IMR-90 (cell line): Measurements from ENCODE around the gene PTPRU. TPM values are rescaled to one million over a fixed set of nuclear protein-coding genes. Genes with fewer than 3 reads are reported as not detected.

Experiments
- ATAC-seq: fragments of 200-7000 bp; cut with Tn5 transposase; 2 replicates; pipeline ENCODE4 v1.9.1; 2020; ENCODE audit warnings: low read depth, mild to moderate bottlenecking, moderate library complexity
- BruUV-seq: library from RNA; stranded (reverse); fragments of 400-500 nt; replicated peaks from 2 replicates; lab custom pipeline; 2021; lab: Mats Ljungman, UMichigan
- CTCF ChIA-PET: fragments of 300-600 bp; formaldehyde crosslinking; extraction: SDS; loops from one replicate; lab custom pipeline; 2021; ENCODE audit warnings: antibody characterized with exemption; lab: Yijun Ruan, JAX
- POLR2A ChIA-PET: fragments of 300-600 bp; sonication (Branson Sonifier 250); formaldehyde crosslinking; loops from one replicate; lab custom pipeline; 2022; ENCODE audit warnings: antibody characterized with exemption; ENCODE audit not compliant: unreplicated experiment; lab: Charles Lee
- DNase-seq: peaks from one replicate; pipeline ENCODE4 v3.0.0; 2013
- H2AFZ ChIP-seq: replicated peaks from 2 replicates; pipeline ENCODE3; 2013; ENCODE audit warnings: low read length, mild to moderate bottlenecking; ENCODE audit not compliant: poor library complexity
- H2AK5ac ChIP-seq: 2 replicates; pipeline ENCODE4 v1.6.1; 2013; ENCODE audit warnings: low read depth, low read length, inconsistent platforms
- H2AK9ac ChIP-seq: replicated peaks from 2 replicates; pipeline ENCODE3; 2013; ENCODE audit warnings: mild to moderate bottlenecking, low read depth, low read length, moderate library complexity; ENCODE audit not compliant: poor library complexity
- H2BK120ac ChIP-seq: 2 replicates; pipeline ENCODE4 v1.6.1; 2013; ENCODE audit warnings: low read depth, low read length, inconsistent platforms
- H2BK15ac ChIP-seq: 3 replicates; pipeline ENCODE4 v1.6.1; 2013; ENCODE audit warnings: low read depth, low read length, inconsistent platforms
- H2BK20ac ChIP-seq: 2 replicates; pipeline ENCODE4 v1.6.1; 2013; ENCODE audit warnings: low read depth, mild to moderate bottlenecking, inconsistent platforms, low read length, moderate library complexity
- H2BK5ac ChIP-seq: 2 replicates; pipeline ENCODE4 v1.6.1; 2013; ENCODE audit warnings: mild to moderate bottlenecking, low read depth, low read length, inconsistent platforms; ENCODE audit not compliant: poor library complexity, severe bottlenecking
- H3K14ac ChIP-seq: replicated peaks from 2 replicates; pipeline ENCODE4 v1.6.1; 2013; ENCODE audit warnings: low read depth, low read length, inconsistent platforms
- H3K18ac ChIP-seq: 2 replicates; pipeline ENCODE4 v1.6.1; 2013; ENCODE audit warnings: low read depth, low read length, control low read depth
- H3K23ac ChIP-seq: 2 replicates; pipeline ENCODE4 v1.6.1; 2013; ENCODE audit warnings: low read depth, low read length, inconsistent platforms
- H3K27ac ChIP-seq: 2 replicates; pipeline ENCODE4 v1.5.1; 2013; ENCODE audit warnings: mild to moderate bottlenecking, control low read depth, low read length; ENCODE audit not compliant: insufficient read depth
- H3K27me3 ChIP-seq: 2 replicates; pipeline ENCODE4 v1.6.1; 2013; ENCODE audit warnings: low read length; ENCODE audit not compliant: control insufficient read depth, insufficient read depth
- H3K36me3 ChIP-seq: 2 replicates; pipeline ENCODE4 v1.6.1; 2013; ENCODE audit warnings: low read length, mixed read lengths; ENCODE audit not compliant: control insufficient read depth, insufficient read depth
- H3K4ac ChIP-seq: 2 replicates; pipeline ENCODE4 v1.6.1; 2013; ENCODE audit warnings: low read depth, low read length, inconsistent platforms
- H3K4me1 ChIP-seq: 2 replicates; pipeline ENCODE4 v1.6.1; 2013; ENCODE audit warnings: low read length, mixed read lengths; ENCODE audit not compliant: control insufficient read depth, insufficient read depth
- H3K4me2 ChIP-seq: 2 replicates; pipeline ENCODE4 v1.6.1; 2013; ENCODE audit warnings: low read depth, mild to moderate bottlenecking, control low read depth, low read length, moderate library complexity
- H3K4me3 ChIP-seq: 2 replicates; pipeline ENCODE4 v1.5.1; 2013; ENCODE audit warnings: low read depth, mild to moderate bottlenecking, control low read depth, low read length, moderate library complexity; ENCODE audit not compliant: insufficient read depth
- H3K56ac ChIP-seq: 2 replicates; pipeline ENCODE4 v1.6.1; 2013; ENCODE audit warnings: low read length, inconsistent platforms; ENCODE audit not compliant: insufficient read depth; ENCODE audit errors: extremely low read depth
- H3K79me1 ChIP-seq, 2 experiments: 2 replicates each; pipeline ENCODE4 v1.6.1; 2013; ENCODE audit warnings: low read length in 2 of 2, inconsistent platforms in 1 of 2, low read depth in 1 of 2
- H3K9ac ChIP-seq: 2 replicates; pipeline ENCODE4 v1.6.1; 2013; ENCODE audit warnings: low read depth, low read length, control low read depth
- H3K9me1 ChIP-seq: 2 replicates; pipeline ENCODE4 v1.6.1; 2013; ENCODE audit warnings: low read length, inconsistent platforms; ENCODE audit not compliant: insufficient read depth
- H3K9me3 ChIP-seq: 2 replicates; pipeline ENCODE4 v1.6.1; 2013; ENCODE audit warnings: low read length; ENCODE audit not compliant: control insufficient read depth, insufficient read depth
- H4K20me1 ChIP-seq: 2 replicates; pipeline ENCODE4 v1.6.1; 2013; ENCODE audit warnings: low read length, inconsistent platforms; ENCODE audit not compliant: insufficient read depth
- H4K5ac ChIP-seq: 2 replicates; pipeline ENCODE4 v1.6.1; 2013; ENCODE audit warnings: mild to moderate bottlenecking, low read depth, low read length, control low read depth
- H4K8ac ChIP-seq, 2 experiments: 2 replicates each; pipeline ENCODE4 v1.6.1; 2013; ENCODE audit warnings: low read depth in 2 of 2, low read length in 2 of 2, control low read depth in 1 of 2, inconsistent platforms in 1 of 2
- H4K91ac ChIP-seq: 2 replicates; pipeline ENCODE4 v1.6.1; 2013; ENCODE audit warnings: low read depth, low read length, inconsistent platforms; ENCODE audit not compliant: insufficient read depth
- CEBPB ChIP-seq: IDR thresholded peaks from 2 replicates; pipeline ENCODE4 v1.6.1; 2012; ENCODE audit warnings: low read depth, low read length, improper control_type of control experiment
- NFE2L2 ChIP-seq: fragments of 150-350 bp; IDR thresholded peaks from 2 replicates; pipeline ENCODE4 v1.6.1; 2016; ENCODE audit warnings: low read depth, mild to moderate bottlenecking, low read length
- RCOR1 ChIP-seq: IDR thresholded peaks from 2 replicates; pipeline ENCODE4 v1.6.1; 2012; ENCODE audit warnings: mild to moderate bottlenecking, low read length, improper control_type of control experiment; ENCODE audit not compliant: insufficient replicate concordance
- WGBS, 2 experiments: methylation state at CpG; one replicate each; pipeline versions ENCODE4 v1.1.5 to v1.1.7; 2013; ENCODE audit warnings: missing lambda C conversion rate in 2 of 2; ENCODE audit not compliant: insufficient read length in 1 of 2; ENCODE audit errors: extremely low coverage in 2 of 2; 5-methylcytosine and 5-hydroxymethylcytosine counted together
- dilution Hi-C: fragments of 300-500 bp; cut with HindIII; formaldehyde crosslinking; loops from one replicate; pipeline ENCODE4 v1.14.3; 2018; ENCODE audit warnings: low sequenced_read_pairs; ENCODE audit not compliant: unreplicated experiment
- in situ Hi-C: fragments of 300-500 bp; cut with MboI; formaldehyde crosslinking; loops from 3 replicates; pipeline ENCODE4 v1.14.3; 2019; ENCODE audit warnings: low sequenced_read_pairs, inconsistent platforms, mixed read lengths
- intact Hi-C: fragments of 100-400 bp; cut with micrococcal nuclease; formaldehyde crosslinking; loops from 2 replicates; pipeline ENCODE4 v1.10.0; 2022
- polyA plus RNA-seq, 3 experiments: library from polyadenylated mRNA; depleted of rRNA; stranded (reverse); fragments of >200 nt; gene quantifications; 2 replicates each; pipeline ENCODE4 v1.2.3, GENCODE V29; 2012; ENCODE audit warnings: low replicate concordance in 1 of 3
- total RNA-seq: library from RNA; depleted of rRNA; stranded (reverse); fragments of >200 nt; gene quantifications from 2 replicates; pipeline ENCODE4 v1.2.3, GENCODE V29; 2012

PTPRU gene
- total and polyA plus RNA-seq, 2 of the 4 experiments (the other 2 are of a cell fraction) = 7.0 to 10.7 TPM

DNA sequence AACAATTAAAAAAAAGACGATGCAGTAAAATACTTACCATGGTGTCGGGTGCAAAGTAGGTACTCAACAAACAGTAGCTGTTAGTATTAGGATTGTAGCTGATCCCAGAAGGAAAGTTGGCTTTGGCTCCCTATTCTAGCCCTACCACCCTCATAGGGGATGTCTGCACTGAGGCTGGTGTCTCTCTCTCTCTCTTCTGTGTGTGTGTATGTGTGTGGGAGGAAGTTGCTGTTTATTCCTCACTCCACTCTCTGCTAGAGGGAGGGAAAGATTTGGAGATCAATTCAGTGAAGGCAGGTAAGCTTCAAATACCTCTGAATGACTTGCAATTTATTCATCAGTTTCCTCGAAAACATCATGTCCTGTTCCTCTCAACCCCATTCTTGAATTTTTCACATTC is 124.4 kb downstream of the PTPRU start:
- Histone ChIP-seq H3K27ac (no peak overlapping the region), H2AK9ac (no peak overlapping the region), H2BK120ac (no peak overlapping the region), H3K4ac (no peak overlapping the region), H3K56ac (no peak overlapping the region), H3K18ac (no peak overlapping the region), H2AK5ac (no peak overlapping the region), H3K79me1 (no peaks in the 10 kb centered on the region), H3K4me2 (no peak overlapping the region), H3K9me1 (no peaks in the 10 kb centered on the region), H3K27me3 (peaks cover 16% of the 10 kb centered on the region), H4K20me1 (no peaks in the 10 kb centered on the region), H3K9me3 (no peaks in the 10 kb centered on the region), H3K36me3 (no peaks in the 10 kb centered on the region), H4K5ac (no peak overlapping the region), H2AFZ (no peak overlapping the region), H3K23ac (no peak overlapping the region), H3K4me1 (no peaks in the 10 kb centered on the region), H4K8ac (no peak overlapping the region), H3K4me3 (no peak overlapping the region), H4K91ac (no peak overlapping the region), H2BK15ac (no peak overlapping the region), H2BK5ac (no peak overlapping the region), H3K14ac (no peak overlapping the region), H3K9ac (no peak overlapping the region), H2BK20ac (no peak overlapping the region)
- intact Hi-C loops (no loop called here), in situ Hi-C loops (no loop called here), dilution Hi-C loops (no loop called here)
- 0 out of 2 replicates have a peak, but pooled peaks have one; percentile 23 for TF ChIP-seq NFE2L2
- TF ChIP-seq RCOR1 = no peak
- no peak for TF ChIP-seq CEBPB
- no TSS peak for BruUV-seq
- POLR2A ChIA-PET = no interaction called here
- no peak for ATAC-seq
- CTCF ChIA-PET = no interaction called here
- WGBS, 2 experiments = 38% methylated on average over 1 of the region's 3 CpGs; no CpG with 5 or more reads in 1 of the 2 experiments
- DNase-seq = no peak
